Measurements from ENCODE around the gene SLC4A1AP. TPM values are rescaled to one million over a fixed set of nuclear protein-coding genes. Genes with fewer than 3 reads are reported as not detected.

SLC4A1AP gene, protein sequence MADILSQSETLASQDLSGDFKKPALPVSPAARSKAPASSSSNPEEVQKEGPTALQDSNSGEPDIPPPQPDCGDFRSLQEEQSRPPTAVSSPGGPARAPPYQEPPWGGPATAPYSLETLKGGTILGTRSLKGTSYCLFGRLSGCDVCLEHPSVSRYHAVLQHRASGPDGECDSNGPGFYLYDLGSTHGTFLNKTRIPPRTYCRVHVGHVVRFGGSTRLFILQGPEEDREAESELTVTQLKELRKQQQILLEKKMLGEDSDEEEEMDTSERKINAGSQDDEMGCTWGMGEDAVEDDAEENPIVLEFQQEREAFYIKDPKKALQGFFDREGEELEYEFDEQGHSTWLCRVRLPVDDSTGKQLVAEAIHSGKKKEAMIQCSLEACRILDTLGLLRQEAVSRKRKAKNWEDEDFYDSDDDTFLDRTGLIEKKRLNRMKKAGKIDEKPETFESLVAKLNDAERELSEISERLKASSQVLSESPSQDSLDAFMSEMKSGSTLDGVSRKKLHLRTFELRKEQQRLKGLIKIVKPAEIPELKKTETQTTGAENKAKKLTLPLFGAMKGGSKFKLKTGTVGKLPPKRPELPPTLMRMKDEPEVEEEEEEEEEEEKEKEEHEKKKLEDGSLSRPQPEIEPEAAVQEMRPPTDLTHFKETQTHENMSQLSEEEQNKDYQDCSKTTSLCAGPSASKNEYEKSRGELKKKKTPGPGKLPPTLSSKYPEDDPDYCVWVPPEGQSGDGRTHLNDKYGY
- total RNA-seq: 29.7 and 30.5 TPM in 2 replicates

DNA sequence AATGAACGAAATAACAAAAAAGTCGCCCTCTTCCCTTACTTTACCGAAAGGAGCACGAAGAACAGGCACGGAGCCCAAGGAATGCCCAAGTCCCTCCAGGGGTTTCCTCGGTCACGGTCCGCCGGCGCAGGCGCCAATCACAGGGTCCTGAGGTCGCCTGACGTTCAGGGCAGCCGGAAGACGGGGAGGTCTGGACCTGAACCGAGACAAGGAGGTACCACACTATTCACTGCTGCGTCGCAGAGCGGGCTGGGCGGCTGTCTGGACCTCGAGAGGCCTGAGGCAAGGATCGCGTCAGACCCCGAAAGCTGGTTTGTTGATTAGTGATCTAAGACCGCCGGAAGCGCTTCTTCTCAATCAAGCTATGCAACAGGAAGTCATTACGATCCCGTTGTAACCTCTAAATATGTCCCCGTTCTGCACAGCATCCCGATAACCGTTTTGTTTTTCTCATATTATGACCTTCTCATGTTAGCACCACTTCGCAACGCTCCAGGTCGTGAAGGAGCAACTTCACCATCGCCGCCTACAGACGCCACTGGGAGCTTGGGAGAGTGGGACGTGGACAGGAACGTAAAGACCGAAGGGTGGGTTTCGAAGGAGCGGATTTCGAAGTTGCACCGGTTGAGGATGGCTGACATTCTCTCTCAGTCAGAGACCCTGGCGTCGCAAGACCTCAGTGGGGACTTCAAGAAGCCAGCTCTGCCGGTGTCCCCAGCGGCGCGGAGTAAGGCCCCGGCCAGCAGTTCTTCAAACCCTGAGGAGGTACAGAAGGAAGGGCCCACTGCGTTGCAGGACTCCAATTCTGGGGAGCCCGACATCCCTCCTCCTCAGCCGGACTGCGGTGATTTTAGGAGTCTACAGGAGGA lies at the start of gene SLC4A1AP, which contains the start of gene SUPT7L:
SLC4A1AP (plus strand) TSS at position 605 of the 869 bp plus-strand sequence; CDS start at position 631, 26 bp downstream.
SUPT7L (minus strand) TSS at position 330 of the 869 bp plus-strand sequence. CDS start 1,422 bp downstream, outside the sequence.

DNA sequence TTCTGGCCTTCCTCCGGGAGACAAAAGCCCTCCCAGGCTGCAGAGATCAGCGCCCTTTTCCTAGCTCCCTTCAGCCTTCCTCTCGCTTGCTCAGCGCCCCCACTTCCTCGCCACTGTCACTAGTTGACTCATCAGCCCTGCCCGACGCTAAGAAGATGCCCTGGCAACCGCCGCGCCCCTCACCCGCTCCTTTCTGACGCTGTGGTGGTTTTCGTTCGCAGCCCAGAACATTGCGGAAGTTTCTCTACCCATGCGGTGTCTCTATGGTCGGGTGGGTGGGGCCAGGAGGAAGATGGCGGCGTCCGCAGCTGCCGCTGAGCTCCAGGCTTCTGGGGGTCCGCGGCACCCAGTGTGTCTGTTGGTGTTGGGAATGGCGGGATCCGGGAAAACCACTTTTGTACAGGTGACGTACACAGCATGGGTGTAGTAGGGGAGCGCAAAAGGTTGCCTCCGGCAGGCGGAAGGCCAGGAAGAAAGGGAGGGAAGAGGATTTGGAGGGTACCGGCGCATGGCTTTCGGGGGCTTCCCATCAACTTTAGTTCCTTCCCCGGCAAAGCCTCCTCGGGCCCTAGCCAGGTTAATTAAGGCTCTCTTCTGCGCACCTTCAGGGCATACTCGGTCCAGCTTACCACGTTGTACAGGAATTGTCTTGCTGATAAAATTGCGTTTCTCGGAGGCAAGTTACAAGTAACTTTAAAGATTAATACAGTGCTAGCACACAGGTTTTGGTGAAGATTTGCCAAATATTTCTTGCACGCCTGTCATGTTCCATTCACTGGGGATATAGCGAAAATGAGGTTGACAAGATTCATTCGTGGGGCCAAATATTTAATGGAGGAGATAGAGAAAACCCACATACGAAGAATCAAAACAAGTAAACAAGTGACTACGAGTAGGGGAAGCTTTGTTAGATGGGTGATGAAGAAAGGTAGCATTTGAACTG lies 34.7 kb upstream of the SLC4A1AP start, which contains the start of the genes CCDC121 and GPN1:
CCDC121 (minus strand) TSS at position 246 of the 943 bp plus-strand sequence. CDS start 1,213 bp downstream, outside the sequence.
GPN1 (plus strand) TSS at position 284 of the 943 bp plus-strand sequence; CDS start at position 293, 9 bp downstream.

Other genes with a start within 250 kb of the SLC4A1AP start
- 104 and 112 TPM in 2 replicates for gene NRBP1, start 235.3 kb upstream of the SLC4A1AP start, total RNA-seq
- not detected in 2 replicates for gene KRTCAP3, start 221.5 kb upstream of the SLC4A1AP start, total RNA-seq
- gene IFT172, start 174.1 kb upstream of the SLC4A1AP start, total RNA-seq: 35.2 and 43.1 TPM in 2 replicates
- 10.7 and 17.3 TPM in 2 replicates for gene FNDC4, start 168.7 kb upstream of the SLC4A1AP start, total RNA-seq
- 0.51 and 0.89 TPM in 2 replicates for gene GCKR, start 167.1 kb upstream of the SLC4A1AP start, total RNA-seq
- gene ZNF512, start 80.8 kb upstream of the SLC4A1AP start, total RNA-seq: 19.3 and 38.0 TPM in 2 replicates
- 0.83 and 1.8 TPM in 2 replicates for gene CCDC121, start 34.9 kb upstream of the SLC4A1AP start, total RNA-seq
- gene GPN1, start 34.8 kb upstream of the SLC4A1AP start, total RNA-seq: 26.4 and 40.8 TPM in 2 replicates
- gene SUPT7L, start 275 bp upstream of the SLC4A1AP start, total RNA-seq: 17.0 and 25.2 TPM in 2 replicates
- 73.6 and 75.2 TPM in 2 replicates for gene MRPL33, start 107.8 kb downstream of the SLC4A1AP start, total RNA-seq
- 0.69 and 1.5 TPM in 2 replicates for gene RBKS, start 226.5 kb downstream of the SLC4A1AP start, total RNA-seq
- 17.3 and 19.6 TPM in 2 replicates for gene BABAM2, start 226.8 kb downstream of the SLC4A1AP start, total RNA-seq

Data from smooth muscle cell of the umbilical artery (primary cell).